MV-4-11 (cell line): Measurements from ENCODE around the gene SLC38A3.

Source experiments
- DNase-seq: peaks from one replicate; lab custom pipeline; 2025; lab: John Stamatoyannopoulos, UW

Gene SLC38A3

GRCh38 chr3:50235716-50236483, 30.8 kb downstream of the SLC38A3 start, which contains the start of gene GNAI2:
Gene GNAI2 (plus strand): TSS chr3:50236204. CDS start chr3:50236336, 132 bp downstream.
- DNase-seq: peak; percentile 99

GRCh38 chr3:50236484-50237132, 31.5 kb downstream of the SLC38A3 start:
- no peak for DNase-seq

- DNase-seq: peak; percentile 24
Measured at GRCh38 chr3:50237133-50237651, 32.1 kb downstream of the SLC38A3 start.

- DNase-seq: peak; percentile 77
Measured at GRCh38 chr3:50237754-50238548, 32.9 kb downstream of the SLC38A3 start.

GRCh38 chr3:50238549-50239026, 33.5 kb downstream of the SLC38A3 start:
- peak; percentile 34 for DNase-seq

GRCh38 chr3:50239649-50240048, 34.6 kb downstream of the SLC38A3 start:
- no peak for DNase-seq

- no peak for DNase-seq
Measured at GRCh38 chr3:50241163-50241562, 36.1 kb downstream of the SLC38A3 start.

GRCh38 chr3:50241713-50242380, 36.8 kb downstream of the SLC38A3 start:
- DNase-seq: no peak

DNA sequence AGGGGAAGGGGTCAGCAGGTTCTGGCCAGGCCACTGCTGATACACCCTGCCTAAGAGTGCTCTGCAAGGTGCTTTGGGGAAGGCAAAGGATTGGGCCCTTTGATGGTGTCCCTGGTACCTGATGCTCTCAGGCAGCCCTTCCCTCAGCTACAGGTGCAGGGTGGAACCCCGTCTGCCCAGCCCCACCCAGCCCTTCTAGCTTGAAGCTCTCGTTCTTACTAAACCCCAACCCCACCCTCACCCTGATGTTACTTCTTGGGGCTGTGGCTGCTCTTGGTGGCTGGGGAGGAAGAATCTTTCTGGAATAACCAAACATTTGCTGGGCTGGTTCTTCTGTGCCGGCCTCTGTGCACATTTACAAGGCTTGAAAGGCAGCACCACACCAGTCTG, 37.3 kb downstream of the SLC38A3 start:
- DNase-seq: no peak

DNA sequence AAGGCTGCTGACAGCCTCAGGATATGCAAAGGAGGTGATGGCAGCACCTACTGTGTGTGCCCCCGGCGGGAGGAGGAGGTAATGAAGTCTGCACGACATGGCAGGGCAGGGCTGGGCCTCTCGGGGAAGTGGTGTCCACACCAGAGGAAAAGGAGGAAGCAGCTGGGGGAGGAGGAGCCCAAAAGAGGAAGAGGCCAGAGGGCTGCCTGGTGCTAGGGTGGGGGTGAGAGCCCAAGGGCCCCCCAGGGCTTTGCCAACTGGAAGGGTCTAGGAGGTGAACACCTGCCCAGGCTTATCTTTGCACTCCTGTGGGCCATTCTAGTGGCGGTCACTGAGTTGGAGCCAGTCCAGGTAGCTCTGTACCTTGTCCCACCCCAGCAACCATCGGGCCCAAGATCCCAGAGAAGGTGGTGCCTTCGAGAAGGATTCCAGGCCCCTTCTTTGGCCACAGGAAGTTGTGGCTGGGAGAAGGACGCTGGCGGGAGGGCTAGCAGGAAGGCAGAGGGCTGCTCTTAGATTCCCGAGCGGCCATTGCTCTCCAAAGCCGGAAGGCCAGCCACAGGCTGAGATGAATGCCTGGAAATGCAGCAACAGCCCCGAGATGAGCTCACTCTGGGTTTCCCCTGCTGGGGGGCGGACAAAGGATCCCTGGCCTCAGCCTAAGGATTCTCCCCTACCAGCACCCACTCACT, 37.9 kb downstream of the SLC38A3 start:
- peak; percentile 92 for DNase-seq

GRCh38 chr3:50243543-50243895, 38.4 kb downstream of the SLC38A3 start:
- no peak for DNase-seq

DNA sequence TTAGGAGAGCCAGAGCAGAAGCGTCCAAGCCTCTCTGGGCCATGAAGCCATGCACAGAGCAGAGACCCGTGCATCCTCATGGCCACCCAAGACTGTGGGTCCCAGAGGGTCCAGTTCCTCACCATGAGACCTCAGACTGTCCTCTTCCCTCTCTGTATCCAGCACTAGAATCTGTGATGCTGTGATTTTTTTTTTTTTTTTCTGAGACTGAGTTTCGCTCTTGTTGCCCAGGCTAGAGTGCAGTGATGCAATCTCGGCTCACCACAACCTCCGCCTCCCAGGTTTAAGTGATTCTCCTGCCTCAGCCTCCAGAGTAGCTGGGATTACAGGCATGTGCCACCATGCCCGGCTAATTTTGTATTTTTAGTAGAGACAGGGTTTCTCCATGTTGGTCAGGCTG, 39.7 kb downstream of the SLC38A3 start:
- DNase-seq: peak; percentile 39

DNA sequence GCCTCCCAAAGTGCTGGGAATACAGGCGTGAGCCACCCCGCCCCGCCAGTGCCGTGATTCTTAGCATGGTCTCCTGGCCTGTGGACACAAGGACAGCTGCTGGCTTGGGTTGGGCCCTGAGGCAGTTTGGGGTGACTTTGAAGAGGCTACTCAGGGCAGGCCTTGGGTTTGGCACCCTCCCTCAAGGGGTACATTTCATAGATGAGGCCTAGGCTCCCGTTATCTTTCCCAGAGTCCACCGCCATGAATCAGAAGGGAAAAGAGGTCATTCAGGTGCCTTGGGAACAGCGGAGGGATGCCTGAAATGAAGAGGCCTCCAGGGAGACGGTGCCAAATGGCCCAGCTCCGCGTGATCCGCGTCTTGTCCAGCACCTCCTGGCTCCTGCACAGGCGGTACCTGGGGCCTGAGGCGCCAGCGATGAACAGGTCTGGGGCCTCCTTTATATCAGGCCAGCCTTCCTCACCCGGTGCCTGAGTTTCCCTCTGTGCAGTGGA, 40.2 kb downstream of the SLC38A3 start:
- no peak for DNase-seq

DNA sequence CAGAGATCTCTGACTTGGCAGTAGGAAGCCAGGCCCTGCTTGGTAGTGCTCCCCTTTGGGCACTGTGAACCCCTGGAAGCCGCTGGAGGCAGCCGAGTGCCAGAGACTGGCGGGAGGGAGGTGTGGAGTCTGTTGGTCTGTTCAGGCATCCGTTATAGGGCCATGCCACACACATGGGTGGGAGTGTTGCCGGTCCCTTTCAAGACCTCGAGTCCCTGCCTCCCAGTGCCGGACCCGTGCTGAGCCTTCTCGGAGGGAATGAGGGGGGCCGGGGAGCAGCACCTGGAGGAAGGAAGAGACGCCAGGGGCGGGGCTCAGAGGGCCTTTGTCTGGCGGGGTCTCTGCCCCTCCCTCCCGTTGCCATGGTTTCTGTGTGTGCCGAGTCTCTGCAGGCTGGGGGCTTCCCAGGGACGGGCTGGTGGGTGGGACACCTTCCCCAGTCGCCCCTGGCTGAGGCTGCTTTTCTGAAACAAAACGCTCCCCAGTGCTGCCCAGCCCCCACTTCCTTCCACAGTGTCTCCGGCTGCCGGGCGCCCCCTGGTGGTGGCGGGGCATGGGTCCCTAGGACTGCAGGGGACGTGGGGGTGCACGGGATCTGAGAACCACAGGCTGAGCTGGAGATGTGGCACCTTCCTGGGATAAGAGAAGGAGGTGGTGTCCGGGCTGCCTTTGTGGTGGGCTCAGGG, 40.9 kb downstream of the SLC38A3 start:
- DNase-seq: peak; percentile 77

GRCh38 chr3:50246517-50246954, 41.5 kb downstream of the SLC38A3 start:
- peak; percentile 66 for DNase-seq

DNA sequence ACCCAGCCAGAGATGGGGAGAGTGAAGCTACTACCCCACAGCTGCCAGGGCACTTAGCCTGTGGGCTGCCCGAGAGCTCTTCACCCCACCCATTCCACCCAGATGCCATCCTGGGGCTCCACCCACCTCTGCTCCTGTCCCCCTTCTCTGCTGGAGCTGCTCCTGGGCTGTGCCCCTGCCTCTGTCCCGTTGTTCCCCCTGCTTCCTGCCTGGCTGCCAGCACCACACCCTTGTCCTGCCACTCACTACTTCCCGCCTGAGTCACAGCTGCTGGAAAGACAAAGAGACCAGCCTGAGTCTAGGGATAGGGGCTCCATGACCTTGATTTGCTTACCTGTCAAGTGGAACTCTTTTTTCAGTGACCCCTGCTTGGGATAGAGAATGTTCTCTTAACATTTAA, 43.3 kb downstream of the SLC38A3 start:
- no peak for DNase-seq

- no peak for DNase-seq
Measured at GRCh38 chr3:50249457-50249856, 44.4 kb downstream of the SLC38A3 start.

DNA sequence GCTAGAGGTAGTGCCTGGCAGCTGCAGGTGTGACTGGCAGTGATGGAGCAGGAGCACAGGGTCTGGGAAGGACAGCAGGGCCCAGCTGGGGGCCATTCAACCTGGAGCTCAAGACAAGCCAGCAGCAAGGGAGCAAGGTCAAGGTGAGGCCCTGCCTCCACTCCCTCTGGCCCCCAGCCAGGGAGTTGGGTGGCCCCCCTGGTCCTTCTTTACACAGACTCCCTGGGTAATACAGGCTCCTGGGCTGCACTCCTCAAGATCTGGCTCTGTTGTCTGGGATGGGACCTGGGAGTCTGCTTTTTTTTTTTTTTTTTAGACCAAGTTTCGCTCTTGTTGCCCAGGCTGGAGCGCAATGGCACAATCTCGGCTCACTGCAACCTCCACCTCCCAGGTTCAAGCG, 45.4 kb downstream of the SLC38A3 start:
- DNase-seq: no peak

DNA sequence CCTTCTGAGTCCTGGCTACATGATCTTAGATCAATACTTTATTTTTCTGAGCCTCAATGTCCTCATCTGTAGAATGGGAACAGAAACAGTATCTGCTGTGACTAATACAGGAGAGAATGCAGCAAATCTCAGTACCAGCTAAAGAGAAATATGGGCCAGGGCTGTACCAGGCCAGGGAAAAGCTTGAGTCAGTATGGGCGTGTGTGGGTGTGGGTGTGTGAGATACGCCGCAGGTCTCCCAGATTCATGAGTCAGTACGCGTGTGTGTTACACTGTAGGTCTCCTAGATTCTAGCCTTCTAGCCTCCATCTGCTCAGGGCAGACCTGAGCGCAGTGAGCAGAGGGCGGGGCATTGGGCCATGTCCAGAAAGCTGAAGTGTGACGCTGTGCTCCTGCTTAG, 46.1 kb downstream of the SLC38A3 start:
- DNase-seq: no peak

GRCh38 chr3:50254577-50255250, 49.6 kb downstream of the SLC38A3 start:
- peak; percentile 61 for DNase-seq
